ENCODE data around the gene VAPA. TPM values are rescaled to one million over a fixed set of nuclear protein-coding genes. Genes with fewer than 3 reads are reported as not detected.
A peak's percentile ranks its signal among the peaks of the same experiment; 100 is the strongest.

VAPA gene
- polyA plus RNA-seq, 3 donors: 106 to 393 (median 334) TPM

- no peak overlapping the region for H3K27ac ChIP-seq (ENCODE audit: low read depth in 1 of 2, low read length in 2 of 2)
- Mint-ChIP-seq H3K4me3 (no peak overlapping the region), H3K27me3 (ENCODE audit: low read depth in 3 of 3) (peaks cover 1 to 6% (median 1%) of the 10 kb centered on the region in 3 donors), H3K36me3 (peaks cover 0 to 2% of the 10 kb centered on the region in 2 donors), H3K27ac (peak overlapping the region in 2 of 7 donors; percentile 22), H3K4me1 (peaks cover 26% of the 10 kb centered on the region), H3K9me3 (peaks cover 0 to 11% (median 3%) of the 10 kb centered on the region in 7 donors)
- no peaks in the 10 kb centered on the region for H3K27me3 ChIP-seq (ENCODE audit: control insufficient read depth in 2 of 2, insufficient read depth in 2 of 2, low read length in 2 of 2)
- no peak overlapping the region for H2AFZ ChIP-seq (ENCODE audit: insufficient read depth, low read depth, low read length, poor library complexity, severe bottlenecking)
- no peak overlapping the region for H3K4me3 ChIP-seq (replicated peaks in 1 of 3; ENCODE audit: low read depth in 2 of 3, low read length in 3 of 3)
- H4K20me1 ChIP-seq (ENCODE audit: insufficient read depth, low read length): no peaks in the 10 kb centered on the region
- no peak overlapping the region for H3K4me2 ChIP-seq (replicated peaks; ENCODE audit: extremely low read depth, low read length, poor library complexity, severe bottlenecking)
- H3K79me2 ChIP-seq (ENCODE audit: insufficient read depth, low read length): no peaks in the 10 kb centered on the region
- WGBS (ENCODE audit: insufficient coverage): 92% methylated on average over 15 of the region's 17 CpGs
- peaks cover 26 to 27% of the 10 kb centered on the region in 2 donors for H3K4me1 ChIP-seq (ENCODE audit: control insufficient read depth in 1 of 2, insufficient read depth in 2 of 2, low read length in 2 of 2)
- DNase-seq: no peak
- H3K36me3 ChIP-seq (replicated peaks in 1 of 2; ENCODE audit: control insufficient read depth in 1 of 2, insufficient read depth in 2 of 2, low read length in 2 of 2): no peaks in the 10 kb centered on the region
- peaks cover 0 to 8% of the 10 kb centered on the region in 2 donors for H3K9me3 ChIP-seq (replicated peaks in 1 of 2; ENCODE audit: control insufficient read depth in 1 of 2, insufficient read depth in 1 of 2, low read length in 2 of 2)
- H3K9ac ChIP-seq (ENCODE audit: insufficient read depth, low read length, poor library complexity, severe bottlenecking): no peak overlapping the region
- intact Hi-C loops (cut with micrococcal nuclease): no loop called here
- TF ChIP-seq, protein P1, sequence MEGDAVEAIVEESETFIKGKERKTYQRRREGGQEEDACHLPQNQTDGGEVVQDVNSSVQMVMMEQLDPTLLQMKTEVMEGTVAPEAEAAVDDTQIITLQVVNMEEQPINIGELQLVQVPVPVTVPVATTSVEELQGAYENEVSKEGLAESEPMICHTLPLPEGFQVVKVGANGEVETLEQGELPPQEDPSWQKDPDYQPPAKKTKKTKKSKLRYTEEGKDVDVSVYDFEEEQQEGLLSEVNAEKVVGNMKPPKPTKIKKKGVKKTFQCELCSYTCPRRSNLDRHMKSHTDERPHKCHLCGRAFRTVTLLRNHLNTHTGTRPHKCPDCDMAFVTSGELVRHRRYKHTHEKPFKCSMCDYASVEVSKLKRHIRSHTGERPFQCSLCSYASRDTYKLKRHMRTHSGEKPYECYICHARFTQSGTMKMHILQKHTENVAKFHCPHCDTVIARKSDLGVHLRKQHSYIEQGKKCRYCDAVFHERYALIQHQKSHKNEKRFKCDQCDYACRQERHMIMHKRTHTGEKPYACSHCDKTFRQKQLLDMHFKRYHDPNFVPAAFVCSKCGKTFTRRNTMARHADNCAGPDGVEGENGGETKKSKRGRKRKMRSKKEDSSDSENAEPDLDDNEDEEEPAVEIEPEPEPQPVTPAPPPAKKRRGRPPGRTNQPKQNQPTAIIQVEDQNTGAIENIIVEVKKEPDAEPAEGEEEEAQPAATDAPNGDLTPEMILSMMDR (IDR thresholded peaks at IDR 0.05): no peak
Measured at GRCh38 chr18:9986156-9986930, 72.5 kb downstream of the VAPA start.

GRCh38 chr18:9987345-9987744 is 73.5 kb downstream of the VAPA start:
- Histone ChIP-seq H3K4me2 (replicated peaks; ENCODE audit: extremely low read depth, low read length, poor library complexity, severe bottlenecking) (no peak overlapping the region), H3K9me3 (replicated peaks in 1 of 2; ENCODE audit: control insufficient read depth in 1 of 2, insufficient read depth in 1 of 2, low read length in 2 of 2) (peaks cover 0 to 7% of the 10 kb centered on the region in 2 donors), H3K36me3 (replicated peaks in 1 of 2; ENCODE audit: control insufficient read depth in 1 of 2, insufficient read depth in 2 of 2, low read length in 2 of 2) (no peaks in the 10 kb centered on the region), H3K4me3 (replicated peaks in 1 of 3; ENCODE audit: low read depth in 2 of 3, low read length in 3 of 3) (no peak overlapping the region), H3K9ac (ENCODE audit: insufficient read depth, low read length, poor library complexity, severe bottlenecking) (no peak overlapping the region), H3K27ac (ENCODE audit: low read depth in 1 of 2, low read length in 2 of 2) (no peak overlapping the region), H3K79me2 (ENCODE audit: insufficient read depth, low read length) (no peaks in the 10 kb centered on the region), H4K20me1 (ENCODE audit: insufficient read depth, low read length) (no peaks in the 10 kb centered on the region), H3K4me1 (ENCODE audit: control insufficient read depth in 1 of 2, insufficient read depth in 2 of 2, low read length in 2 of 2) (peaks cover 29 to 30% of the 10 kb centered on the region in 2 donors), H2AFZ (ENCODE audit: insufficient read depth, low read depth, low read length, poor library complexity, severe bottlenecking) (no peak overlapping the region), H3K27me3 (ENCODE audit: control insufficient read depth in 2 of 2, insufficient read depth in 2 of 2, low read length in 2 of 2) (no peaks in the 10 kb centered on the region)
- Mint-ChIP-seq H3K4me3 (no peak overlapping the region), H3K9me3 (peaks cover 0 to 11% (median 3%) of the 10 kb centered on the region in 7 donors), H3K4me1 (peaks cover 33% of the 10 kb centered on the region), H3K36me3 (peaks cover 0 to 2% of the 10 kb centered on the region in 2 donors), H3K27ac (no peak overlapping the region), H3K27me3 (ENCODE audit: low read depth in 3 of 3) (peaks cover 6 to 10% (median 9%) of the 10 kb centered on the region in 3 donors)
- TF ChIP-seq, protein P1 (IDR thresholded peaks at IDR 0.05): no peak
- intact Hi-C loops (cut with micrococcal nuclease): no loop called here
- no peak for DNase-seq
- WGBS (ENCODE audit: insufficient coverage): 98% methylated on average over 7 of the region's 8 CpGs

Measured in CD14-positive monocyte (primary cell).